ENCODE data around the gene CCDC198.

DNA sequence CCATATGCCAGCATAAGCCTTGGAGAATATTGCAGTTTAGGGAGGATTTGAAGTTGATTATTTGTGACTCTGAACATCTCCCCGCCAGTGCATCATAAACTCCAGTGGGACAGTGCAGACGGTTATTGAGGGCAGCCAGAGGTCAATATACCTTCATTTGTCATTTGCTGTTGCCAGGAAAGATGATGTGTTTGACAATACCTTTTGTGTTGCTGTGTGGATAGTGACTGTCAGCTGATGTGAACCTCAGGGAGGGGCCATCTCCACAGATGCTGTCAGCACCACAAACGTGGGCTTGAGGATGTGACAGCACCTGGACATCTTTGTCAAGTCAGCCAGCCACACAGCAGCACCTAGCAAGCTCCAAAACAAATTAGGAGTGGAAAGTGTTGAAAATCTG, 11.5 kb downstream of the CCDC198 start:
- TF ChIP-seq, protein P1, sequence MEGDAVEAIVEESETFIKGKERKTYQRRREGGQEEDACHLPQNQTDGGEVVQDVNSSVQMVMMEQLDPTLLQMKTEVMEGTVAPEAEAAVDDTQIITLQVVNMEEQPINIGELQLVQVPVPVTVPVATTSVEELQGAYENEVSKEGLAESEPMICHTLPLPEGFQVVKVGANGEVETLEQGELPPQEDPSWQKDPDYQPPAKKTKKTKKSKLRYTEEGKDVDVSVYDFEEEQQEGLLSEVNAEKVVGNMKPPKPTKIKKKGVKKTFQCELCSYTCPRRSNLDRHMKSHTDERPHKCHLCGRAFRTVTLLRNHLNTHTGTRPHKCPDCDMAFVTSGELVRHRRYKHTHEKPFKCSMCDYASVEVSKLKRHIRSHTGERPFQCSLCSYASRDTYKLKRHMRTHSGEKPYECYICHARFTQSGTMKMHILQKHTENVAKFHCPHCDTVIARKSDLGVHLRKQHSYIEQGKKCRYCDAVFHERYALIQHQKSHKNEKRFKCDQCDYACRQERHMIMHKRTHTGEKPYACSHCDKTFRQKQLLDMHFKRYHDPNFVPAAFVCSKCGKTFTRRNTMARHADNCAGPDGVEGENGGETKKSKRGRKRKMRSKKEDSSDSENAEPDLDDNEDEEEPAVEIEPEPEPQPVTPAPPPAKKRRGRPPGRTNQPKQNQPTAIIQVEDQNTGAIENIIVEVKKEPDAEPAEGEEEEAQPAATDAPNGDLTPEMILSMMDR (IDR thresholded peaks at IDR 0.05), result no peak
- TF ChIP-seq EZH2 (IDR thresholded peaks at IDR 0.05; ENCODE audit: borderline replicate concordance, insufficient read depth, low read depth, low read length, poor library complexity, severe bottlenecking), result no peak

Data from B cell (primary cell).